ENCODE measurements around the gene SERPINB12.

Gene SERPINB12

GRCh38 chr18:63570721-63571120, 28.6 kb downstream of the SERPINB12 start:
- no peak overlapping the region for H3K27ac ChIP-seq
- TF ChIP-seq Cebpa-rat (IDR thresholded peaks at IDR 0.05) = no peak
- H3K4me2 ChIP-seq = no peak overlapping the region
- peaks cover 12% of the 10 kb centered on the region; the same call in 1 of the 2 replicates for H3K4me1 ChIP-seq
- no peaks in the 10 kb centered on the region for H3K9me3 ChIP-seq
- H3K4me3 ChIP-seq = no peak overlapping the region
- no peak overlapping the region for H3K9ac ChIP-seq
- H4K20me1 ChIP-seq = no peaks in the 10 kb centered on the region
- H3K36me3 ChIP-seq = no peaks in the 10 kb centered on the region
- no peaks in the 10 kb centered on the region for H3K27me3 ChIP-seq

- no peak overlapping the region for H3K4me2 ChIP-seq
- H3K4me1 ChIP-seq = peaks cover 9% of the 10 kb centered on the region; the same call in 1 of the 2 replicates
- no peaks in the 10 kb centered on the region for H3K9me3 ChIP-seq
- no peak overlapping the region for H3K27ac ChIP-seq
- no peak overlapping the region for H3K4me3 ChIP-seq
- no peaks in the 10 kb centered on the region for H3K27me3 ChIP-seq
- no peak for TF ChIP-seq Cebpa-rat (IDR thresholded peaks at IDR 0.05)
- no peak overlapping the region for H3K9ac ChIP-seq
- no peaks in the 10 kb centered on the region for H4K20me1 ChIP-seq
- no peaks in the 10 kb centered on the region for H3K36me3 ChIP-seq
Observed at GRCh38 chr18:63575681-63576080, 33.5 kb downstream of the SERPINB12 start.

GRCh38 chr18:63578357-63578958, 36.3 kb downstream of the SERPINB12 start:
- H4K20me1 ChIP-seq = no peaks in the 10 kb centered on the region
- peaks cover 9% of the 10 kb centered on the region; the same call in 1 of the 2 replicates for H3K4me1 ChIP-seq
- no peaks in the 10 kb centered on the region for H3K36me3 ChIP-seq
- no peak overlapping the region for H3K27ac ChIP-seq
- no peaks in the 10 kb centered on the region for H3K27me3 ChIP-seq
- H3K9ac ChIP-seq = no peak overlapping the region
- H3K4me2 ChIP-seq = no peak overlapping the region
- H3K4me3 ChIP-seq = no peak overlapping the region
- H3K9me3 ChIP-seq = no peaks in the 10 kb centered on the region
- no peak for TF ChIP-seq Cebpa-rat (IDR thresholded peaks at IDR 0.05)

- no peak for TF ChIP-seq Cebpa-rat (IDR thresholded peaks at IDR 0.05)
- no peak overlapping the region for H3K9ac ChIP-seq
- no peaks in the 10 kb centered on the region for H4K20me1 ChIP-seq
- no peak overlapping the region for H3K4me2 ChIP-seq
- peaks cover 6% of the 10 kb centered on the region; the same call in 1 of the 2 replicates for H3K4me1 ChIP-seq
- no peak overlapping the region for H3K27ac ChIP-seq
- no peaks in the 10 kb centered on the region for H3K9me3 ChIP-seq
- H3K27me3 ChIP-seq = no peaks in the 10 kb centered on the region
- H3K4me3 ChIP-seq = no peak overlapping the region
- no peaks in the 10 kb centered on the region for H3K36me3 ChIP-seq
Observed at GRCh38 chr18:63579616-63580015, 37.4 kb downstream of the SERPINB12 start.

GRCh38 chr18:63585988-63586387, 43.8 kb downstream of the SERPINB12 start:
- H4K20me1 ChIP-seq = no peaks in the 10 kb centered on the region
- no peak overlapping the region for H3K27ac ChIP-seq
- no peak for TF ChIP-seq Cebpa-rat (IDR thresholded peaks at IDR 0.05)
- no peak overlapping the region for H3K9ac ChIP-seq
- no peak overlapping the region for H3K4me2 ChIP-seq
- H3K27me3 ChIP-seq = no peaks in the 10 kb centered on the region
- no peak overlapping the region for H3K4me3 ChIP-seq
- H3K36me3 ChIP-seq = no peaks in the 10 kb centered on the region
- 0 out of 2 replicates have a peak, but pooled peaks cover 8% of the 10 kb centered on the region for H3K9me3 ChIP-seq
- no peaks in the 10 kb centered on the region for H3K4me1 ChIP-seq

- Histone ChIP-seq H3K4me3 (no peak overlapping the region), H3K4me1 (no peaks in the 10 kb centered on the region), H4K20me1 (no peaks in the 10 kb centered on the region), H3K27me3 (no peaks in the 10 kb centered on the region), H3K27ac (no peak overlapping the region), H3K9me3 (0 out of 2 replicates have a peak, but pooled peaks cover 8% of the 10 kb centered on the region), H3K4me2 (no peak overlapping the region), H3K9ac (no peak overlapping the region), H3K36me3 (no peaks in the 10 kb centered on the region)
- no peak for TF ChIP-seq Cebpa-rat (IDR thresholded peaks at IDR 0.05)
Observed at GRCh38 chr18:63586431-63586830, 44.3 kb downstream of the SERPINB12 start.

- no peak within 1 kb of the TSS for H3K4me3 ChIP-seq
- H3K9me3 ChIP-seq = 0 out of 2 replicates have a peak, but pooled peaks cover 8% of the 10 kb centered on the region
- no peaks in the 10 kb centered on the region for H4K20me1 ChIP-seq
- no peak within 1 kb of the TSS for H3K9ac ChIP-seq
- no peaks in the 10 kb centered on the region for H3K36me3 ChIP-seq
- no peak within 1 kb of the TSS for H3K4me2 ChIP-seq
- no peak within 1 kb of the TSS for H3K27ac ChIP-seq
- no peaks in the 10 kb centered on the region for H3K27me3 ChIP-seq
- no peak for TF ChIP-seq Cebpa-rat (IDR thresholded peaks at IDR 0.05)
- H3K4me1 ChIP-seq = no peaks in the 10 kb centered on the region
Observed at GRCh38 chr18:63586966-63587365, 44.8 kb downstream of the SERPINB12 start, which contains the start of gene SERPINB13. Gene SERPINB13 (plus strand): TSS chr18:63587343. CDS start chr18:63588668, 1,325 bp downstream.

GRCh38 chr18:63588909-63589308, 46.7 kb downstream of the SERPINB12 start:
- Histone ChIP-seq H3K27ac (no peak overlapping the region), H3K9me3 (0 out of 2 replicates have a peak, but pooled peaks cover 8% of the 10 kb centered on the region), H3K36me3 (no peaks in the 10 kb centered on the region), H3K27me3 (no peaks in the 10 kb centered on the region), H4K20me1 (no peaks in the 10 kb centered on the region), H3K4me1 (no peaks in the 10 kb centered on the region), H3K4me3 (no peak overlapping the region), H3K4me2 (no peak overlapping the region), H3K9ac (no peak overlapping the region)
- TF ChIP-seq Cebpa-rat (IDR thresholded peaks at IDR 0.05) = peak; percentile 34; the same call in 1 of the 2 replicates

GRCh38 chr18:63590373-63590772, 48.2 kb downstream of the SERPINB12 start:
- Histone ChIP-seq H4K20me1 (no peaks in the 10 kb centered on the region), H3K4me2 (no peak overlapping the region), H3K36me3 (no peaks in the 10 kb centered on the region), H3K9me3 (0 out of 2 replicates have a peak, but pooled peaks cover 8% of the 10 kb centered on the region), H3K27ac (no peak overlapping the region), H3K4me3 (no peak overlapping the region), H3K4me1 (no peaks in the 10 kb centered on the region), H3K27me3 (no peaks in the 10 kb centered on the region), H3K9ac (no peak overlapping the region)
- no peak for TF ChIP-seq Cebpa-rat (IDR thresholded peaks at IDR 0.05)

- H3K4me1 ChIP-seq = no peaks in the 10 kb centered on the region
- no peak overlapping the region for H3K9ac ChIP-seq
- H4K20me1 ChIP-seq = no peaks in the 10 kb centered on the region
- no peak overlapping the region for H3K4me2 ChIP-seq
- 0 out of 2 replicates have a peak, but pooled peaks cover 8% of the 10 kb centered on the region for H3K9me3 ChIP-seq
- no peak overlapping the region for H3K4me3 ChIP-seq
- no peaks in the 10 kb centered on the region for H3K27me3 ChIP-seq
- H3K36me3 ChIP-seq = no peaks in the 10 kb centered on the region
- TF ChIP-seq Cebpa-rat (IDR thresholded peaks at IDR 0.05) = no peak
- H3K27ac ChIP-seq = no peak overlapping the region
Observed at GRCh38 chr18:63590966-63591695, 49.0 kb downstream of the SERPINB12 start.
